Natural killer cell treated with Interleukin-12 subunit alpha and Interleukin-12 subunit beta and Interleukin-15 and Interleukin-18, amount 100 ng/mL, for 72 hours (primary cell): ENCODE results near the gene ZNF701. TPM values are rescaled to one million over a fixed set of nuclear protein-coding genes. Genes with fewer than 3 reads are reported as not detected.
A peak's percentile ranks its signal among the peaks of the same experiment; 100 is the strongest.
"Not testable (repeated sequence)": the region's sequence is repeated elsewhere in the genome, so short reads cannot be mapped to it uniquely, and the experiment has no call there.

Experiments
- ATAC-seq, 2 donors: fragments of 150-1000 bp; cut with Tn5 transposase in 1 of 2; sonication (Bioruptor Pico), chemical (Tn5 transposase) in 1 of 2; 2 replicates each; pipeline ENCODE4 v1.10.0; 2021
- DNase-seq: peaks from one replicate; pipeline ENCODE4 v3.0.0; 2022; ENCODE audit warnings: low spot score
- H3K27ac Mint-ChIP-seq, 2 donors: 1 replicate in 1 of 2; 2 replicates in 1 of 2; pipeline ENCODE4 v1.8.0; 2022; ENCODE audit warnings: mixed read lengths in 2 of 2, mild to moderate bottlenecking in 1 of 2, moderate library complexity in 1 of 2
- H3K27me3 Mint-ChIP-seq, 2 donors: 1 replicate in 1 of 2; 2 replicates in 1 of 2; pipeline ENCODE4 v1.8.0; 2022; ENCODE audit warnings: mixed read lengths in 2 of 2
- H3K36me3 Mint-ChIP-seq: one replicate; pipeline ENCODE4 v1.8.0; 2022; ENCODE audit warnings: mixed read lengths
- H3K4me1 Mint-ChIP-seq, 2 donors: 1 replicate in 1 of 2; 2 replicates in 1 of 2; pipeline ENCODE4 v1.8.0; 2022; ENCODE audit warnings: low read depth in 2 of 2, mixed read lengths in 2 of 2, mild to moderate bottlenecking in 1 of 2
- H3K4me3 Mint-ChIP-seq: one replicate; pipeline ENCODE4 v1.8.0; 2022; ENCODE audit warnings: mixed read lengths
- H3K9me3 Mint-ChIP-seq: 2 replicates; pipeline ENCODE4 v1.8.0; 2022; ENCODE audit warnings: mixed read lengths
- total RNA-seq, 2 donors: library from RNA; stranded (reverse); gene quantifications; one replicate each; pipeline ENCODE4 v1.2.3, GENCODE V29; 2022

Gene ZNF701
- total RNA-seq = 10 to 100 TPM; 30.7 to 33.4 TPM

DNA sequence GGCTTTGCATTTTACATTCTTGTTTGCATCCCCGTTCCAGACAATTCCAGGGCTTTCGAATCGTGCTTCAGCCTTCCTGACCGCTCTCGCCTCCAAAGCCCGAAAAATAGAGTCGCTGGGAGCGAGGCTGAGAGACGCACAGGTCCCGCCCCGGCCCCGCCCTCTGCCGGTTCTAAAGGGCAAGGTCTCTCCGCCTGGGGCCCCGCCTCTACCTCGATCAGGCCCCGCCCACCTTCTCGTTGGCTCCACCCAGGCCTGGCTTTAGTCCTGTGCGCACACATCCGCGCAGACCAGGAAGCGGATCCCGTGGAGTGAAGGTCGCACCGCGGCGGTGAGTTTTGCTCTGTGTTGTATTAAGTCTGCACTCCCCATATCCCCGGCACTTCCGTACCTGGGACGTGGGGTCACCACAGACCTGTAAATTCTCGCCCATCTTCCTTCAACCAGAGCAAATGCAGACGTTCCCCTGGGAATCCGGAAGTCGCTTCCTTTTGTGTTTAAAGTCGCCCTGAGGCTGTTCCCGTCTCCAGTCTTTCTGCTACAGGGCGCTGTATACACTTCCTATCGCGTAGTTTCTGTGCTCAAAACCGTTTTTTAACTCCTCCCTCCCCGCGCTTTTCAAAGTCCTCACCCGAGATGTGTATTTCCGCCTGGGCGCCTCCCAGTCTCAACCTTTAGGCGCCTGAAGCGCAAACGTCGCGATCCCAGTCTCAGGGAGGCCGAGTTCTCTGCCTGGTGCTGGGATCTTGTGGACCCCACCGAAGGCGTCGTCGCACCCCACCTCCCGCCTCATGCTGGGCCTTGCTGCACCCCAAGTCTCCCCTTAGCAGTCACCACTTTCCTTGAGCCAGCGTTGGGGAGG, at the start of gene ZNF701:
TSS of gene ZNF701 (plus strand) at position 288 of the 862 bp plus-strand sequence. CDS start 3,861 bp downstream, outside the sequence.
- peak; percentile 100 for ATAC-seq
- Mint-ChIP-seq H3K27ac (peak within 1 kb of the TSS; percentile 94 to 98), H3K4me1 (peaks cover 28 to 32% of the 10 kb centered on the region in 2 donors), H3K27me3 (no peaks in the 10 kb centered on the region), H3K4me3 (peak within 1 kb of the TSS; percentile 98), H3K36me3 (peaks cover 40% of the 10 kb centered on the region), H3K9me3 (peaks cover 13% of the 10 kb centered on the region)
- peak; percentile 93 for DNase-seq

DNA sequence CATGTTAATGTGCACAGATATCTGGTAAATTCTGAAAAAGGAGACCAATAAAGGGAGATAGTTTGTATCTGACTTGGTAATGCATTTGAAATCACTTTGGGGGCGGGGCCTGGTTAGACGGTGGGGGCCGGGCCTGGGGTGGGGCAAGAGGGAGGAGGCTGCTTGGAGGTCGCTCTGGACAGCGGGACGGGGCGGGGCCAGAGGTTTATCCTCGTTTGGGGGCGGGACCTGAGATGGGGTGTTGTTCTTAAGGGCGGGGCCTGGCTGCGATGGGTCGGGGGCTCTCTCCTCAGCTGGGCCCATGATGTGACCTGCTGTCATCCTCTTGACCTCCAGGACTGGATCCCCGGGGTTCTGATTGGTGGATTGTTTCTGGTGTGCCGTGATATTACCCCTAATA, 47.5 kb upstream of the ZNF701 start:
- H3K4me3 Mint-ChIP-seq = no peak overlapping the region
- H3K36me3 Mint-ChIP-seq = peaks cover 8% of the 10 kb centered on the region
- peaks cover 0 to 12% of the 10 kb centered on the region in 2 donors for H3K4me1 Mint-ChIP-seq
- no peaks in the 10 kb centered on the region for H3K9me3 Mint-ChIP-seq
- H3K27me3 Mint-ChIP-seq = peaks cover 2 to 6% of the 10 kb centered on the region in 2 donors
- DNase-seq = no peak
- ATAC-seq = no peak
- H3K27ac Mint-ChIP-seq = no peak overlapping the region

DNA sequence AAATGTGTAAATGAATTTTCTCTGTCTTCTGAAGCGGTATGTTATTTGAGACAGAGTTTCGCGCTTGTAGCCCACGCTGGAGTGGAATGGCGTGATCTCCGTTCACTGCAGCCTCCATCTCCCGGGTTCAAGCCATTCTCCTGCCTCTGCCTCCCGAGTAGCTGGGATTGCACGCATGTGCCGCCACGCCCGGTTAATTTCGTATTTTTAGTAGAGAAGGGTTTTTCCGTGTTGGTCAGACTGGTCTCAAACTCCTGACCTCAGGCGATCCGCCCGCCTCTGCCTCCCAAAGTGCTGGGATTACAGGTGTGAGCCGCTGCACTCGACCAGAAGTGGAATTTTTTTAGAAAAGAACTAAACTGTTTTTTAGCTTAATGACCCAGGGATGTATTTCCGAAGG, 46.0 kb upstream of the ZNF701 start:
- no peak overlapping the region for H3K4me3 Mint-ChIP-seq

DNA sequence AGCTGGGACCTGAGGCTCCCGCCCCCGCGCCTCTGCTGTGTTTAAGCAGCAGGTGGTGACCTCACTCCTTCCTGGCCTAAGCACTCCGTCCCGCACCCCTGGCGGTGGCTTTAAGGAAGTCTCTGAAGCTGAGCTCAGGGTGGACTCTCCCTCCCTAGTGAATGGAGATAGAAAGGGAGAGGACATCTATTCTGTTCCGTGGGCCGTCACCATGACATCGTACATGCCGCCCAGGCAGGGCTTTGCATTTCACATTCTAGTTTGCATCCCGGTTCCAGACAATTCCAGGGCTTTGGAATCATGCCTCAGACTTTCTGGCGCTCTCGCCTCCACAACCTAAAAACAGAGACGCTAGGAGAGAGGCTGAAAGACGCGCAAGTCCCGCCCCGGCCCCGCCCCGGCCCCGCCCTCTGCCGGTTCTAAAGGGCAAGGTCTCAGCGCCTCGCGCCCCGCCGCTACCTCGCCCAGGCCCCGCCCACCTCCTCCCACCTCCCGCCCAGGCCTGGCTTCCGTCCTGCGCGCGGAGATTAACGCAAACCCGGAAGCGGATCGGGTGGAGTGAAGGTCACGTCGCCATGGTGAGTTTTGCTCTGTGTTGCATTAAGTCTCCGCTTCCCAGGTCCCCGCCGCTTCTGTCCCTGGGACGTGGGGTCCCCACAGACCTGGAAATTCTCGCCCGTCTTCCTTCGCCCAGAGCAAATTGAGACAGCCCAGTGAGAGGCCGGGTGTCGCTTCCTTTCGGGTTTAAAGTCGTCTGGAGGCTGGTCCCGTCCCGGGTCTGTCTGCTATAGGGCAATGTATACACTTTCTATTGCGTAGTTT, 42.7 kb upstream of the ZNF701 start, which contains the start of gene ZNF808:
TSS of gene ZNF808 (plus strand) at position 535 of the 822 bp plus-strand sequence. CDS start 15,617 bp downstream, outside the sequence.
- Mint-ChIP-seq H3K27ac (peak within 1 kb of the TSS; percentile 84 to 87), H3K4me1 (peaks cover 12 to 18% of the 10 kb centered on the region in 2 donors), H3K4me3 (peak within 1 kb of the TSS; percentile 90), H3K9me3 (no peaks in the 10 kb centered on the region), H3K36me3 (peaks cover 12% of the 10 kb centered on the region), H3K27me3 (peaks cover 0 to under 1% of the 10 kb centered on the region in 2 donors)
- DNase-seq (peak; percentile 94), ATAC-seq (peak; percentile 98)

More for the DNA sequence above, 46.0 kb upstream of the ZNF701 start:
- Mint-ChIP-seq H3K27me3 (peaks cover 2 to 6% of the 10 kb centered on the region in 2 donors), H3K9me3 (no peaks in the 10 kb centered on the region), H3K36me3 (peaks cover 18% of the 10 kb centered on the region), H3K4me1 (peaks cover 11 to 17% of the 10 kb centered on the region in 2 donors), H3K27ac (no peak overlapping the region)
- no peak for ATAC-seq
- no peak for DNase-seq

DNA sequence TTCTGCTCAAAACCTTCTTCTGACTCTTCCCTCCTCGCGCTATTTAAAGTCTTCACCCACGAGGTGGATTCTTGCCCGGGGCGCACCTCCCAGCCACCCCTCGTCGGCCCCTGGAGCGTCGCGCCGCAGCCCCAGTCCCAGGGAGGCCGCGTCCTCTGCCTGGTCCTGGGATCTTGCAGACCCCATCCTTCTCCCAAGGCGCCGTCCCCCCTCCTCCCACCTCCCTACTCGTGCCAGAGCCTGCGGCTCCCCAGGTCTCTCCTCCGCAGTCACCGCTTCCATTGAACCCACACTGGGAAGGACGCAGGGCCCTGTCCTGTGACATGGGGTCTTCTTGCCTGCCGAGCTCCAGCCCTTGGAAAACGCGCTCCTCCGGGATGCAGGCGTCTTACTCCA, 42.1 kb upstream of the ZNF701 start:
- Mint-ChIP-seq H3K27ac (peak overlapping the region; percentile 84 to 87), H3K9me3 (no peaks in the 10 kb centered on the region), H3K36me3 (peaks cover 14% of the 10 kb centered on the region), H3K4me3 (peak overlapping the region; percentile 90), H3K27me3 (no peaks in the 10 kb centered on the region), H3K4me1 (peaks cover 12 to 18% of the 10 kb centered on the region in 2 donors)
- ATAC-seq = peak; percentile 4 to 22
- DNase-seq = no peak

DNA sequence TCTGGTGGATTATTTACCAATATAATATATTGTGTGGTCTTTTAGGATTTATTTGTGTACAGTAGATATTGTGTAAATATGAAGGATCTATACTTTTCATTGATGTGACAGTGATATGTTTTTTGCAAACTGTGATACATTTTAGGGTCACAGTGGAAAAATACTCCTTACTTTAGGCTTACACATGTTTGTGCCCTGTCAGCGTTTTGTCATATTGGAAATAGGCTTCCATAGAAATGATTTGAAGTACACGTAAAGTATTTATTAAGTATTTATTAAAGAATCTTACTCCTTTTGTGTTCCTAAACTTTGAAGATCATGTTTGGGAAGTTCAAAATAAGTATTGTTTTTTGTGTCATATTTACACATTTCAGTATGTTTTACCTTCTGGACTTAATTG, 37.6 kb upstream of the ZNF701 start:
- no peak overlapping the region for H3K27ac Mint-ChIP-seq
- no peak for ATAC-seq
- peaks cover 29% of the 10 kb centered on the region for H3K36me3 Mint-ChIP-seq
- H3K9me3 Mint-ChIP-seq = no peaks in the 10 kb centered on the region
- no peak for DNase-seq
- H3K4me1 Mint-ChIP-seq = peaks cover 29 to 34% of the 10 kb centered on the region in 2 donors
- no peak overlapping the region for H3K4me3 Mint-ChIP-seq
- no peaks in the 10 kb centered on the region for H3K27me3 Mint-ChIP-seq

DNA sequence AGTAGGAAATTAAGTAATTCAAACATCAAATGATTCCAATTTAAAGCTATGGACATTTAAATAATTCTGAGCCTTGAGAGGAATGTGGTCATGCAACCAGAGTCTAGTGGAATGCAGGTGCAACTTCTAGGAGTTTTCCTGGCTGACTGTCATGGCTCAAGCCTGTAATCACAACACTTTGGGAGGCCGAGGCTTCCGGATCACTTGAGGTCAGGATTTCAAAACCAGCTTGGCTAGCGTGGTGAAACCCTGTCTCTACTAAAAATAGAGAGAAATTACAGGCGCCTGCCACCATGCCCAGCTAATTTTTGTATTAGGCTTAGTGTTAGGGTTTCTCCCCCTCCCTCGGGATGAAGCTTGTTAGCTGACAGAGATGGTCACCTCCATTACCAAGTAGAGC, 36.2 kb upstream of the ZNF701 start:
- Mint-ChIP-seq H3K27me3 (no peaks in the 10 kb centered on the region), H3K27ac (no peak overlapping the region), H3K4me1 (peaks cover 26 to 31% of the 10 kb centered on the region in 2 donors), H3K36me3 (peaks cover 26% of the 10 kb centered on the region), H3K4me3 (peak overlapping the region; percentile 91), H3K9me3 (no peaks in the 10 kb centered on the region)
- DNase-seq (no peak), ATAC-seq (no peak)

DNA sequence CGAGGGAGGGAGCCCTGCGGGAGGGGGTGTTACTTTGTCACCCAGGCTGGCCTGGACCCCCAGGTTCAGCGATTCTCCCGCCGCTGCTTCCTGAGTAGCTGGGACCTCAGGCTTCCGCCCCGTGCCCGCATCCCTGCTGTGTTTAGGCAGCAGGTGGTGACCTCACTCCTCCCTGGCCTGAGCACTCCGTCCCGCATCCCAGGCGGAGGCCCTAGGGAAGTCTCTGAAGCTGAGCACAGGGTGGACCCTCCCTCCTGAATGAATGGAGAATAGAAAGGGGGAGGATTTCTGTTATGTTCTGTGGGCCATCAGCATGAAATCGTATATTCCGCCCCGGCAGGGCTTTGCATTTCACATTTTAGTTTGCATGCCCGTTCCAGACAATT, 34.7 kb upstream of the ZNF701 start:
- H3K27me3 Mint-ChIP-seq, H3K9me3 Mint-ChIP-seq, ATAC-seq, DNase-seq: not testable (repeated sequence)
- H3K36me3 Mint-ChIP-seq = peaks cover 24% of the 10 kb centered on the region
- H3K4me3 Mint-ChIP-seq = peak overlapping the region; percentile 91
- H3K27ac Mint-ChIP-seq = peak overlapping the region; percentile 71 to 87
- H3K4me1 Mint-ChIP-seq = peaks cover 24 to 28% of the 10 kb centered on the region in 2 donors

DNA sequence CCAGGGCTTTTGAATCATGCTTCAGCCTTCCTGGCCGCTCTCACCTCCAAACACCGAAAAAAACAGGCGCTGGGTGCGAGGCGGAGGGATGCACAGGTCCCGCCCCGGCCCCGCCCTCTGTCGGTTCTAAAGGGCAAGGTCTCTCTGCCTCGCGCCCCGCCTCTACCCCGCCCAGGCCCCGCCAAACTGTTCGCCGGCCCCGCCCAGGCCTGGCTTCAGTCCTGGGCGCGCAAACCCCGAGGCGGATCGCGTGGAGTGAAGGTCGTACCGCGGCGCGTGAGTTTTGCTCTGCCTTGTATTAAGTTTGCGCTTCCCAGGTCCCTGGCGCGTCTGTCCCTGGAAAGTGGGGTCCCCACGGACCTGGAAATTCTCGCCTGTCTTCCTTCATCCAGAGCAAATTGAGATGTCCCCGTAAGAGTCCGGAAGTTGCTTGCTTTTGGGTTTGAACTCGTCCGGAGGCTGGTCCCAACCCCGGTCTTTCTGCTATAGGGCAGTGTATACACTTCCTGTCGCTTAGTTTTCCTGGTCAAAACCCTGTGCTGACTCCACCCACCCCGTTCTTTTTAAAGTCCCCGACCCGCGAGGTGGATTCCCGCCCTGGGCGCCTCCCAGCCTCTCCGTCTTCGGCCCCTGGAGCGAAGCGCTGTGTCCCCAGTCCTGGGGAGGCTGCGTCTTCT, 34.2 kb upstream of the ZNF701 start:
- H3K4me1 Mint-ChIP-seq = peaks cover 27 to 28% of the 10 kb centered on the region in 2 donors

DNA sequence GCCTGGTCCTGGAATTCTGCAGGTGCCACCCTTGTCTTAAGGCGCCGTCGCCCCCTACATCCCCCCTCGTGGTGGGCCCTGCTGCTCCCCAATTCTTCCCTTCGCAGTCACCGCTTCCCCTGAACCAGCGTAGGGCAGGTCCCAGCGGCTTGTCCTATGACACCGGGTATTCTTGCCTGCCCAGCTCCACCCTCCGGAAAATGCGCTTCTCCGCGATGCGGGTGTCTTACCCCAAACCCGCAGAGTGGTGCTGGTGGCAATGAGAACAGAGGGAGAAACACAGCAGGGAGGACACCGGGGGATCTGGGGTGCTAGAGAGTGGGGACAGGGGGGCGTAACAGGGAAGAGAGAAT, 33.7 kb upstream of the ZNF701 start:
- no peak for DNase-seq
- peaks cover 24% of the 10 kb centered on the region for H3K36me3 Mint-ChIP-seq

More for the DNA sequence above, 34.2 kb upstream of the ZNF701 start:
- H3K4me3 Mint-ChIP-seq = peak overlapping the region; percentile 91
- no peaks in the 10 kb centered on the region for H3K9me3 Mint-ChIP-seq
- H3K36me3 Mint-ChIP-seq = peaks cover 24% of the 10 kb centered on the region
- ATAC-seq (peak; percentile 96 to 98), DNase-seq (peak; percentile 87)
- H3K27ac Mint-ChIP-seq = peak overlapping the region; percentile 87 to 90
- H3K27me3 Mint-ChIP-seq = no peaks in the 10 kb centered on the region

DNA sequence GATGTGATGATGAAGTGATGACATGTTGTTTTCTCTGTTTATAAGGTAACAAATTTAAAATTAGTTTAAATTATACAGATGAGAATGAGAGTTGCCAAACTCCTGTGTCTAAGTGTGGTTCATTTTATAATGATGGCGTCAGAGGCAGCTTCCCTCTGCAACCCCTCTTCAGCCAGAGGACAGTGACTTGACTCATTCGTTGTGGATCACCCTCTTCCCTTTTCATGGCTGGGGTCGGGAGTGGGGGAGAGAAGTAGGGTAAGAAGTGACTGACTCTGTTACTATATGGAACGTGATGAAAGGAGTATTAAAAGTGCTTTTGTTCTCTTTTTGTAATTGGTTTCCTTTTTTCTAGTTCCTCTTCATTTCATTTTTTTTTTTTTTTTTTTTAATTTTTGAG, 31.3 kb upstream of the ZNF701 start:
- peaks cover 33% of the 10 kb centered on the region for H3K36me3 Mint-ChIP-seq
- H3K27me3 Mint-ChIP-seq, H3K27ac Mint-ChIP-seq, ATAC-seq, DNase-seq, H3K4me3 Mint-ChIP-seq, H3K9me3 Mint-ChIP-seq: not testable (repeated sequence)
- H3K4me1 Mint-ChIP-seq = peaks cover 45% of the 10 kb centered on the region in 2 donors

More for the DNA sequence above, 33.7 kb upstream of the ZNF701 start:
- Mint-ChIP-seq H3K9me3 (no peaks in the 10 kb centered on the region), H3K27me3 (no peaks in the 10 kb centered on the region), H3K4me3 (peak overlapping the region; percentile 91), H3K27ac (peak overlapping the region; percentile 87 to 90), H3K4me1 (peaks cover 27 to 28% of the 10 kb centered on the region in 2 donors)
- ATAC-seq = peak; percentile 63 to 74

DNA sequence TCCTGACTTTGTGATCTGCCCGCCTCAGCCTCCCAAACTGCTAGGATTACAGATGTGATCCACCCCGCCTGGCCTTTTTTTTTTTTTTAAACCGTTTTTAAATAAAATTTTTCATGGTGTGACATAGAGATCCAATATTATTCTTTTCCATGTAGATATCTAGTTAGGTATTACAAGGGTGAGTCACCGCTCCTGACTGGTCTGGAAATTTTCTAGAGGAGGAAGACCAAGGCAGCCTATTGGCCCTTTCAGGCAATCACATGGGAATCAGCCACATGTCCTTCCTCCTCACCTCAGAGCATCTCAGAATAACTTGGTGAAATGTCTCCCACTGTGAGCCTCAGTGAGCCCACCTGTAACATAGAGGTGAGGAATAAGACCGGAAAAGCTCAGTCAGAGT, 28.9 kb upstream of the ZNF701 start:
- DNase-seq, H3K27me3 Mint-ChIP-seq, H3K9me3 Mint-ChIP-seq, ATAC-seq, H3K4me3 Mint-ChIP-seq: not testable (repeated sequence)
- Mint-ChIP-seq H3K36me3 (peaks cover 40% of the 10 kb centered on the region), H3K4me1 (peaks cover 35 to 44% of the 10 kb centered on the region in 2 donors), H3K27ac (peak overlapping the region in 1 of 2 donors; percentile 63)

DNA sequence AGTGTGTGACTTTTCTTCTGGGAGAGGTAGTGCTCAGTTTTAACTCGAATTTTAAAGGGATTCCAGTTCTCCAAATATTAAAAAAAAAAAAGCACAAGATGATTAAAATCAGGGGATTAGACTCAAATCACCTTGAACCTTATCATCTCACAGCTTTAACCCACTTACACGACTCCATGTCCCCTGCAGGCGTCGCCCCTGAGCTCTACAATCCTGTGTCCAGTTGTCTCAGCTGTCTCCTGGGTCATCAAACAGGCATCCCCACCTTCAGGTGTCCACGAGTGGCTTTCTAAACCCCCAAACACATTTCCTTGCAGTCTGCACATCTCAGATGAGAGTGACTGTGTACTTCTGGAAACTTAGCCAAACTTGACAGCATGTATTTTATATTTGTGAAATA, 28.5 kb upstream of the ZNF701 start:
- no peaks in the 10 kb centered on the region for H3K27me3 Mint-ChIP-seq
- peaks cover 4% of the 10 kb centered on the region for H3K9me3 Mint-ChIP-seq
- ATAC-seq = no peak
- H3K27ac Mint-ChIP-seq = peak overlapping the region in 1 of 2 donors; percentile 63
- H3K4me3 Mint-ChIP-seq = no peak overlapping the region
- H3K4me1 Mint-ChIP-seq = peaks cover 31 to 39% of the 10 kb centered on the region in 2 donors
- peaks cover 37% of the 10 kb centered on the region for H3K36me3 Mint-ChIP-seq
- DNase-seq = no peak
